ENCODE measurements around the gene MYCBP.
A peak's percentile ranks its signal among the peaks of the same experiment; 100 is the strongest.
"Not testable (repeated sequence)": the region's sequence is repeated elsewhere in the genome, so short reads cannot be mapped to it uniquely, and the experiment has no call there.

The MYCBP gene

GRCh38 chr1:38865112-38865715 is 7.9 kb downstream of the MYCBP start:
- no peak overlapping the region for H3K4me3 ChIP-seq (ENCODE audit: low read depth, low read length)
- no peaks in the 10 kb centered on the region for H3K9me3 ChIP-seq (ENCODE audit: control insufficient read depth, insufficient read depth, low read length)
- H3K27me3 ChIP-seq (ENCODE audit: control insufficient read depth, insufficient read depth, low read length): no peaks in the 10 kb centered on the region
- H3K36me3 ChIP-seq (ENCODE audit: control insufficient read depth, insufficient read depth, low read length): peaks cover 4% of the 10 kb centered on the region
- no peak overlapping the region for H3K9ac ChIP-seq (ENCODE audit: low read depth, low read length)
- no peaks in the 10 kb centered on the region for H3K4me1 ChIP-seq (ENCODE audit: control insufficient read depth, insufficient read depth, low read length)

GRCh38 chr1:38860454-38860795 is 12.7 kb downstream of the MYCBP start:
- no peaks in the 10 kb centered on the region for H3K4me1 ChIP-seq (ENCODE audit: control insufficient read depth, insufficient read depth, low read length)
- peaks cover 7% of the 10 kb centered on the region for H3K36me3 ChIP-seq (ENCODE audit: control insufficient read depth, insufficient read depth, low read length)
- H3K4me3 ChIP-seq (ENCODE audit: low read depth, low read length): peak overlapping the region; percentile 99
- H3K9me3 ChIP-seq (ENCODE audit: control insufficient read depth, insufficient read depth, low read length): no peaks in the 10 kb centered on the region
- peak overlapping the region; percentile 85 for H3K9ac ChIP-seq (ENCODE audit: low read depth, low read length)
- no peaks in the 10 kb centered on the region for H3K27me3 ChIP-seq (ENCODE audit: control insufficient read depth, insufficient read depth, low read length)

- H3K4me1 ChIP-seq (ENCODE audit: control insufficient read depth, insufficient read depth, low read length): no peaks in the 10 kb centered on the region
- no peaks in the 10 kb centered on the region for H3K9me3 ChIP-seq (ENCODE audit: control insufficient read depth, insufficient read depth, low read length)
These were observed 13.3 kb downstream of the MYCBP start, which contains the start of gene RRAGC for GRCh38 chr1:38859561-38860453. Gene RRAGC, minus strand, starts transcription at chr1:38859772. Its CDS starts 126 bp downstream, at chr1:38859646.

GRCh38 chr1:38858833-38859560 is 14.2 kb downstream of the MYCBP start:
- H3K4me1 ChIP-seq (ENCODE audit: control insufficient read depth, insufficient read depth, low read length): no peaks in the 10 kb centered on the region
- H3K36me3 ChIP-seq (ENCODE audit: control insufficient read depth, insufficient read depth, low read length): peaks cover 6% of the 10 kb centered on the region

More at GRCh38 chr1:38859561-38860453, 13.3 kb downstream of the MYCBP start, which contains the start of gene RRAGC:
- peaks cover 9% of the 10 kb centered on the region for H3K36me3 ChIP-seq (ENCODE audit: control insufficient read depth, insufficient read depth, low read length)
- peak within 1 kb of the TSS; percentile 85 for H3K9ac ChIP-seq (ENCODE audit: low read depth, low read length)
- H3K27me3 ChIP-seq (ENCODE audit: control insufficient read depth, insufficient read depth, low read length): no peaks in the 10 kb centered on the region
- peak within 1 kb of the TSS; percentile 99 for H3K4me3 ChIP-seq (ENCODE audit: low read depth, low read length)

GRCh38 chr1:38852780-38853179 is 20.4 kb downstream of the MYCBP start:
- Histone ChIP-seq H3K9ac (ENCODE audit: low read depth, low read length) (no peak overlapping the region), H3K36me3 (ENCODE audit: control insufficient read depth, insufficient read depth, low read length) (peaks cover 9% of the 10 kb centered on the region), H3K4me3 (ENCODE audit: low read depth, low read length) (no peak overlapping the region), H3K4me1 (ENCODE audit: control insufficient read depth, insufficient read depth, low read length) (no peaks in the 10 kb centered on the region), H3K9me3 (ENCODE audit: control insufficient read depth, insufficient read depth, low read length) (no peaks in the 10 kb centered on the region), H3K27me3 (ENCODE audit: control insufficient read depth, insufficient read depth, low read length) (no peaks in the 10 kb centered on the region)

More at GRCh38 chr1:38858833-38859560, 14.2 kb downstream of the MYCBP start:
- no peak overlapping the region for H3K9ac ChIP-seq (ENCODE audit: low read depth, low read length)
- H3K9me3 ChIP-seq (ENCODE audit: control insufficient read depth, insufficient read depth, low read length): no peaks in the 10 kb centered on the region
- peak overlapping the region; percentile 74 for H3K4me3 ChIP-seq (ENCODE audit: low read depth, low read length)
- no peaks in the 10 kb centered on the region for H3K27me3 ChIP-seq (ENCODE audit: control insufficient read depth, insufficient read depth, low read length)

GRCh38 chr1:38848071-38848470 is 25.1 kb downstream of the MYCBP start:
- H3K36me3 ChIP-seq (ENCODE audit: control insufficient read depth, insufficient read depth, low read length): peaks cover 8% of the 10 kb centered on the region
- no peak overlapping the region for H3K4me3 ChIP-seq (ENCODE audit: low read depth, low read length)
- H3K9ac ChIP-seq (ENCODE audit: low read depth, low read length): no peak overlapping the region
- H3K4me1 ChIP-seq (ENCODE audit: control insufficient read depth, insufficient read depth, low read length): peaks cover 3% of the 10 kb centered on the region
- H3K27me3 ChIP-seq (ENCODE audit: control insufficient read depth, insufficient read depth, low read length): no peaks in the 10 kb centered on the region
- no peaks in the 10 kb centered on the region for H3K9me3 ChIP-seq (ENCODE audit: control insufficient read depth, insufficient read depth, low read length)

GRCh38 chr1:38846210-38846609 is 26.9 kb downstream of the MYCBP start:
- H3K4me3 ChIP-seq (ENCODE audit: low read depth, low read length): no peak overlapping the region
- H3K27me3 ChIP-seq (ENCODE audit: control insufficient read depth, insufficient read depth, low read length): no peaks in the 10 kb centered on the region
- no peak overlapping the region for H3K9ac ChIP-seq (ENCODE audit: low read depth, low read length)
- H3K4me1 ChIP-seq (ENCODE audit: control insufficient read depth, insufficient read depth, low read length): peaks cover 3% of the 10 kb centered on the region
- peaks cover 8% of the 10 kb centered on the region for H3K36me3 ChIP-seq (ENCODE audit: control insufficient read depth, insufficient read depth, low read length)
- no peaks in the 10 kb centered on the region for H3K9me3 ChIP-seq (ENCODE audit: control insufficient read depth, insufficient read depth, low read length)

GRCh38 chr1:38845088-38845487 is 28.1 kb downstream of the MYCBP start:
- H3K36me3 ChIP-seq (ENCODE audit: control insufficient read depth, insufficient read depth, low read length); H3K27me3 ChIP-seq (ENCODE audit: control insufficient read depth, insufficient read depth, low read length): not testable (repeated sequence)

GRCh38 chr1:38840281-38840680 is 32.9 kb downstream of the MYCBP start:
- Histone ChIP-seq H3K27me3 (ENCODE audit: control insufficient read depth, insufficient read depth, low read length) (no peaks in the 10 kb centered on the region), H3K4me3 (ENCODE audit: low read depth, low read length) (no peak overlapping the region), H3K4me1 (ENCODE audit: control insufficient read depth, insufficient read depth, low read length) (peaks cover 6% of the 10 kb centered on the region), H3K36me3 (ENCODE audit: control insufficient read depth, insufficient read depth, low read length) (peaks cover 3% of the 10 kb centered on the region), H3K9ac (ENCODE audit: low read depth, low read length) (no peak overlapping the region), H3K9me3 (ENCODE audit: control insufficient read depth, insufficient read depth, low read length) (no peaks in the 10 kb centered on the region)

More at GRCh38 chr1:38845088-38845487, 28.1 kb downstream of the MYCBP start:
- H3K4me1 ChIP-seq (ENCODE audit: control insufficient read depth, insufficient read depth, low read length); H3K9me3 ChIP-seq (ENCODE audit: control insufficient read depth, insufficient read depth, low read length); H3K9ac ChIP-seq (ENCODE audit: low read depth, low read length); H3K4me3 ChIP-seq (ENCODE audit: low read depth, low read length): not testable (repeated sequence)

GRCh38 chr1:38839363-38839762 is 33.8 kb downstream of the MYCBP start:
- Histone ChIP-seq H3K36me3 (ENCODE audit: control insufficient read depth, insufficient read depth, low read length) (peaks cover 3% of the 10 kb centered on the region), H3K9ac (ENCODE audit: low read depth, low read length) (no peak overlapping the region)

GRCh38 chr1:38836316-38836715 is 36.8 kb downstream of the MYCBP start:
- not testable (repeated sequence) for H3K9me3 ChIP-seq (ENCODE audit: control insufficient read depth, insufficient read depth, low read length); H3K9ac ChIP-seq (ENCODE audit: low read depth, low read length); H3K36me3 ChIP-seq (ENCODE audit: control insufficient read depth, insufficient read depth, low read length); H3K4me3 ChIP-seq (ENCODE audit: low read depth, low read length); H3K4me1 ChIP-seq (ENCODE audit: control insufficient read depth, insufficient read depth, low read length); H3K27me3 ChIP-seq (ENCODE audit: control insufficient read depth, insufficient read depth, low read length)

More at GRCh38 chr1:38839363-38839762, 33.8 kb downstream of the MYCBP start:
- Histone ChIP-seq H3K4me3 (ENCODE audit: low read depth, low read length) (no peak overlapping the region), H3K4me1 (ENCODE audit: control insufficient read depth, insufficient read depth, low read length) (peaks cover 6% of the 10 kb centered on the region), H3K27me3 (ENCODE audit: control insufficient read depth, insufficient read depth, low read length) (no peaks in the 10 kb centered on the region), H3K9me3 (ENCODE audit: control insufficient read depth, insufficient read depth, low read length) (no peaks in the 10 kb centered on the region)

Measured in iPS-15b (cell line).